HFF-Myc (cell line): ENCODE results near the gene IRX4.

ENCODE experiments used
- DNase-seq: peaks from one replicate; pipeline ENCODE4 v3.0.0-alpha.2; 2011; ENCODE audit warnings: low read depth; ENCODE audit errors: extremely low read depth
- H3K4me3 ChIP-seq: replicated peaks from 2 replicates; pipeline ENCODE4 v1.5.1; 2011; ENCODE audit warnings: low read depth, mild to moderate bottlenecking, control low read depth, low read length
- TF ChIP-seq, protein P1 (sequence below): IDR thresholded peaks from 2 replicates; pipeline ENCODE4 v1.5.1; 2012; ENCODE audit warnings: mild to moderate bottlenecking, low read depth, low read length, control low read depth; ENCODE audit errors: missing control alignments

Gene IRX4

DNA sequence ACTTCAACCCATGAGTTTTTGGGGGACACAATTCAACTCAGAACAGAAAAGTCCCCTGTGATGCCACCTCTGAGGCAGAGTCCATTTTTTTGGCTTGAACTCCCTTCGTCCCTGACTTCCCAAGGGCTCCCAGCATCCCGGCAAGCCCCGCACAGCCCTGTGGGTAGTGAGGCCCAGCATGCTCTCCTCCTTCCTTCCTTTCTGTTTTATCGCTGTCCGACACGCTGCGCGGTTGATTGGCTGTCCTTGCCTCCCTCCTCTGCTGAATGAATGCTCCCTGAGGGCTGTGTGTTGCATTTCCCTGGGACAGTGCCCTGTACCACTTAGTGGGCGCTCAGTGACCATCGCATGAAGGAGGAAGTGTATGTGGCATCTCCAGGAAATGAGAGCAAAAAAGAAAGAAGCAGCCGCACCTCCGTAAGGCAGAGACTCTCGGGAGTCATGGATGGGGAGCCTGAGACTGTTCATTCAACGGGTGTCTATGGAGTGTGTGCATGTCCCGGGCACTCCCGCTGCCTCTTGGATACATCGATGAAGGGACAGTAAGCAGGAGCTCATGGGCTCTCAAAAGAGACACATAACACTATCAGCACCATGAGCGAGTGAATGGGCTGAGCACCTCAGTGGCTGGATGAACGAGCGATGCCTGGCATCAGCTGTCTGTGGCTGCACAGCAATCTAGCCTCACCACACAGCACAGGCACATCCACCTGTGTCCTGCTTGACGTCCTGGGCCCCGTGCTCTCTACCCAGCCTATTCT is 10.1 kb upstream of the IRX4 start:
- TF ChIP-seq, protein P1, sequence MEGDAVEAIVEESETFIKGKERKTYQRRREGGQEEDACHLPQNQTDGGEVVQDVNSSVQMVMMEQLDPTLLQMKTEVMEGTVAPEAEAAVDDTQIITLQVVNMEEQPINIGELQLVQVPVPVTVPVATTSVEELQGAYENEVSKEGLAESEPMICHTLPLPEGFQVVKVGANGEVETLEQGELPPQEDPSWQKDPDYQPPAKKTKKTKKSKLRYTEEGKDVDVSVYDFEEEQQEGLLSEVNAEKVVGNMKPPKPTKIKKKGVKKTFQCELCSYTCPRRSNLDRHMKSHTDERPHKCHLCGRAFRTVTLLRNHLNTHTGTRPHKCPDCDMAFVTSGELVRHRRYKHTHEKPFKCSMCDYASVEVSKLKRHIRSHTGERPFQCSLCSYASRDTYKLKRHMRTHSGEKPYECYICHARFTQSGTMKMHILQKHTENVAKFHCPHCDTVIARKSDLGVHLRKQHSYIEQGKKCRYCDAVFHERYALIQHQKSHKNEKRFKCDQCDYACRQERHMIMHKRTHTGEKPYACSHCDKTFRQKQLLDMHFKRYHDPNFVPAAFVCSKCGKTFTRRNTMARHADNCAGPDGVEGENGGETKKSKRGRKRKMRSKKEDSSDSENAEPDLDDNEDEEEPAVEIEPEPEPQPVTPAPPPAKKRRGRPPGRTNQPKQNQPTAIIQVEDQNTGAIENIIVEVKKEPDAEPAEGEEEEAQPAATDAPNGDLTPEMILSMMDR = no peak
- no peak for DNase-seq
- H3K4me3 ChIP-seq = no peak overlapping the region

DNA sequence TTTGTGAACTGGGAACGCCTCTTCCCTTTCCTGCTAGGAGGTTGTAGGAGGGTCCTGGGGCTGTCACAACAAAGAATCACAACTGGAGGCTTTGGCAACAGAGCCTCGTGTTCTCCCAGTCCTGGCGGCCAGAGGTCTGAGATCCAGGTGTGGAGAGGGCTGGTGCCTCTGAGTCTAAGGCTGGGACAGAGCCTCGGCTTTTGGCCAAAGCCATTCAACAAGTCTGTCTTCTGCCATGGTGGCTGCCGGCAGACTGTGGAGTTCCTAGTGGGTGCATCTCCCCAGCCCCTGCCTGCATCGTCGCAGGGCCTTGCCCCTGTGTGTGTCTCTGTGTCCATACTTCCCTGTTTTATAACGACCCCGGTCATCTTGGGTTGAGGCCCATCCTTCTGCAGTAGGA is 9.5 kb upstream of the IRX4 start:
- no peak overlapping the region for H3K4me3 ChIP-seq
- DNase-seq = no peak
- TF ChIP-seq, protein P1 = no peak

DNA sequence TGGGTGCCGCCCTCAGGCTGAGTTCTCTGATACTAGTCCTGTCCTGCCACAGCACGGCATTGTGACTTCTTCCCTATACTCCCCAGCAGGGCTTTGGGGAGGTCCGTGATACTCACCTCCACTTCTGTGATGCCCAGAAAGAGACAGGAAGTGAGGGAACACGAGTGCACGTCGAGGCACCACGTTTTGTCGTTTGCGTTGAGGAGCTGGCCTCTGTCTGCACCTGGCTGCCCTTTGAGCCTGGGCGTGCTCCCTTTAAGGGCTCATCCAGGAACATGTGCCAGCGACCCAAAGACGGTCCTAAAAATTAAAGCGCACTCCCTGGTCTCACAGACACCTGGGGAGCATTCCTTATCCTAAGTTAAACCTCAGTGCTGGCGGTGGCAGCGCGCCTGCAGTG is 8.7 kb upstream of the IRX4 start:
- DNase-seq = no peak

DNA sequence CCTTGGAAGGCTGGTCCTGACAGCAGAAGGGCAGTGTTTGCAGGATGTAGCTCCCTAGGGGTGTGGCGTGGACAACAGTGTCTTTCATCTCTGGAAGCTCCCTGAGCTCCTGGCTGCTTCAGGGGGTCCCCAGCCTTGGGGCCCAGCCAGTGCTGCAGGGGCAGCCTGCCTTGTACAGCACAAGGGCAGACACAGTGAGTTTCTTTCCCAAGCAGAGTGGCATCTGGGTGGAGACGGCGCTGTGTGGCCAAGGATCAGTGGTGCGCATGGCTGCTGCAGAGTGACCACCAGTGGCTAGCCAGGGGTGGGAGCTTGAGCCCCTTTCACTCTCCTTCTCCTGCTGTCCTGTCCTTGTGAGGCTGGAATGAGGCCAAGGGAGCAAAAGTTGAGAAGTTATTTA is 7.6 kb upstream of the IRX4 start:
- TF ChIP-seq, protein P1 = no peak
- no peak overlapping the region for H3K4me3 ChIP-seq
- no peak for DNase-seq

More for the DNA sequence above, 8.7 kb upstream of the IRX4 start:
- TF ChIP-seq, protein P1 = no peak
- no peak overlapping the region for H3K4me3 ChIP-seq

DNA sequence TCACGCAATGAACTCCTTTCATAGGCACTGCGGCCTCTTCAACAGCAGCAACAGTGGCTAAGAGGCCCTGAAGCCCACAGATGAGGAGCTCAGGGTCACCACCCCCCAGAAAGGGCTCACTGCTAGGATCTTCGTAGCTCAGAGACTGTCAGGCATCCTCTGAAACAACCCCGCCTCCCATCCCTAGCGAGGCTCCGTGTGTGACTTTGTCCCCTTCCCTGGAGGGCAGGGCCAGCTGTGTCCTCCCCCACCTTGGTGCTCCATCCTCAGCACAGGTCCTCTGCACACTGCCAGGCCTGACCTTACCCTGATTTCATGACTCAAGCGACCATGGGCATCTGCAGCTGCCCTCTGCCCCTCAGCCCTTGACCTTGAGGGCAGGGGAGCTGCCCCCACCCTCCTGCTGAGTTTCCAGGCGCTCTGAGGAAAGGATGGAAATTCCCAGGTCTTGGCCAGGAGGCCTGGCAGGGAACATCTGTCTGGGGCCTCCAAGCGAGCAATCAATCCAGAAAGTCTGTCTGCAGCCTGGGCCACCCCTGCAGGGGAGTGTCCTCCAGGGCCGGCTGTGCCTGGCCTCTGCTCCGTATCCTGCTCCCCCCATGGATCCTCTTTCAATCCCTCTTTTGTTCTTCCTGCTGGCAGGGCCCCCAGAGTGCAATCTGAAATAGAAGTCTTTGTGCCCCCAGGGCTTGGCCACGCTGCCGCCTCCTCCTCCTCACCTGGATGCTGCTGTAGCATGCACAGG is 6.8 kb upstream of the IRX4 start:
- no peak for DNase-seq
- TF ChIP-seq, protein P1 = no peak
- H3K4me3 ChIP-seq = no peak overlapping the region

DNA sequence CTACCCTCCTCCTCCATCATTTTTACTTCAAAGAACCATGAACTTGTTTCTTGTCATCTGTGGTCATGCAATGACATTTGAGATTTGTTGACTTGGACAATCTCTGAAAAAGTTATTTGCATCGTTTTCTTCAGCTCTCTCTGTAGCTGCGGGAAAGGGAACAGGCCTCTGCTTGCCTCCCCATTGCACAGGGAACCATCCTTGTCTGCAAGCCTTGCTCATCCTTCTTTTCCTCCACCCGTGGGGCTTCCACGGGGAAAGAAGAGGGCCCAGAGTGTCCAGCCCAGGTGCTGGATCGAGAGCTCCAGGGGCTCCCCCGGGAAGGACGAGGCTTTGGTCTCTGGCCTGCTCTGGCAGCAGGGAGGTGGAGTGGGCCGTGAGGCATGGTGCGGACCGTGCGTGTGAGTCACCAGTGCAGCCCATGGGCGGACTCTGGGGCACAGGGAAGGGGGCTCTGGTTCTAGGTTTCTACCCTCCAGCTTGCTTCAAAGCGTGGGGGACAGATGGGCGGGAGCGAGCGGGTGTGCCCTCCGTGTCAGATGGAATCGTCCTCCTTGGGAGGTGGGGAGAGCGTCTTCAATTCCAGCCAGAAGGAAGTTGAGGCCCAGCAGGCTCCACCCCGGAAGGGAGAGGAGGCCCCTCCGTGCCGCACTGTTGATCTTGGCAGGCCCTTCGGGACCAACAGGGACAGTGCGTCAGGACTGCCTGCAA is 6.0 kb upstream of the IRX4 start:
- no peak for DNase-seq
- no peak overlapping the region for H3K4me3 ChIP-seq
- TF ChIP-seq, protein P1 = no peak
